IMR-90 (cell line): ENCODE measurements around the gene MYOM1. TPM values are rescaled to one million over a fixed set of nuclear protein-coding genes. Genes with fewer than 3 reads are reported as not detected.

ENCODE experiments used
- ATAC-seq: fragments of 200-7000 bp; cut with Tn5 transposase; 2 replicates; pipeline ENCODE4 v1.9.1; 2020; ENCODE audit warnings: low read depth, mild to moderate bottlenecking, moderate library complexity
- BruUV-seq: library from RNA; stranded (reverse); fragments of 400-500 nt; replicated peaks from 2 replicates; lab custom pipeline; 2021; lab: Mats Ljungman, UMichigan
- CTCF ChIA-PET: fragments of 300-600 bp; formaldehyde crosslinking; extraction: SDS; loops from one replicate; lab custom pipeline; 2021; ENCODE audit warnings: antibody characterized with exemption; lab: Yijun Ruan, JAX
- POLR2A ChIA-PET: fragments of 300-600 bp; sonication (Branson Sonifier 250); formaldehyde crosslinking; loops from one replicate; lab custom pipeline; 2022; ENCODE audit warnings: antibody characterized with exemption; ENCODE audit not compliant: unreplicated experiment; lab: Charles Lee
- DNase-seq: peaks from one replicate; pipeline ENCODE4 v3.0.0; 2013
- H2AFZ ChIP-seq: replicated peaks from 2 replicates; pipeline ENCODE3; 2013; ENCODE audit warnings: low read length, mild to moderate bottlenecking; ENCODE audit not compliant: poor library complexity
- H2AK5ac ChIP-seq: 2 replicates; pipeline ENCODE4 v1.6.1; 2013; ENCODE audit warnings: low read depth, low read length, inconsistent platforms
- H2AK9ac ChIP-seq: replicated peaks from 2 replicates; pipeline ENCODE3; 2013; ENCODE audit warnings: mild to moderate bottlenecking, low read depth, low read length, moderate library complexity; ENCODE audit not compliant: poor library complexity
- H2BK120ac ChIP-seq: 2 replicates; pipeline ENCODE4 v1.6.1; 2013; ENCODE audit warnings: low read depth, low read length, inconsistent platforms
- H2BK15ac ChIP-seq: 3 replicates; pipeline ENCODE4 v1.6.1; 2013; ENCODE audit warnings: low read depth, low read length, inconsistent platforms
- H2BK20ac ChIP-seq: 2 replicates; pipeline ENCODE4 v1.6.1; 2013; ENCODE audit warnings: low read depth, mild to moderate bottlenecking, inconsistent platforms, low read length, moderate library complexity
- H2BK5ac ChIP-seq: 2 replicates; pipeline ENCODE4 v1.6.1; 2013; ENCODE audit warnings: mild to moderate bottlenecking, low read depth, low read length, inconsistent platforms; ENCODE audit not compliant: poor library complexity, severe bottlenecking
- H3K14ac ChIP-seq: replicated peaks from 2 replicates; pipeline ENCODE4 v1.6.1; 2013; ENCODE audit warnings: low read depth, low read length, inconsistent platforms
- H3K18ac ChIP-seq: 2 replicates; pipeline ENCODE4 v1.6.1; 2013; ENCODE audit warnings: low read depth, low read length, control low read depth
- H3K23ac ChIP-seq: 2 replicates; pipeline ENCODE4 v1.6.1; 2013; ENCODE audit warnings: low read depth, low read length, inconsistent platforms
- H3K27ac ChIP-seq: 2 replicates; pipeline ENCODE4 v1.5.1; 2013; ENCODE audit warnings: mild to moderate bottlenecking, control low read depth, low read length; ENCODE audit not compliant: insufficient read depth
- H3K27me3 ChIP-seq: 2 replicates; pipeline ENCODE4 v1.6.1; 2013; ENCODE audit warnings: low read length; ENCODE audit not compliant: control insufficient read depth, insufficient read depth
- H3K36me3 ChIP-seq: 2 replicates; pipeline ENCODE4 v1.6.1; 2013; ENCODE audit warnings: low read length, mixed read lengths; ENCODE audit not compliant: control insufficient read depth, insufficient read depth
- H3K4ac ChIP-seq: 2 replicates; pipeline ENCODE4 v1.6.1; 2013; ENCODE audit warnings: low read depth, low read length, inconsistent platforms
- H3K4me1 ChIP-seq: 2 replicates; pipeline ENCODE4 v1.6.1; 2013; ENCODE audit warnings: low read length, mixed read lengths; ENCODE audit not compliant: control insufficient read depth, insufficient read depth
- H3K4me2 ChIP-seq: 2 replicates; pipeline ENCODE4 v1.6.1; 2013; ENCODE audit warnings: low read depth, mild to moderate bottlenecking, control low read depth, low read length, moderate library complexity
- H3K4me3 ChIP-seq: 2 replicates; pipeline ENCODE4 v1.5.1; 2013; ENCODE audit warnings: low read depth, mild to moderate bottlenecking, control low read depth, low read length, moderate library complexity; ENCODE audit not compliant: insufficient read depth
- H3K56ac ChIP-seq: 2 replicates; pipeline ENCODE4 v1.6.1; 2013; ENCODE audit warnings: low read length, inconsistent platforms; ENCODE audit not compliant: insufficient read depth; ENCODE audit errors: extremely low read depth
- H3K79me1 ChIP-seq, 2 experiments: 2 replicates each; pipeline ENCODE4 v1.6.1; 2013; ENCODE audit warnings: low read length in 2 of 2, inconsistent platforms in 1 of 2, low read depth in 1 of 2
- H3K9ac ChIP-seq: 2 replicates; pipeline ENCODE4 v1.6.1; 2013; ENCODE audit warnings: low read depth, low read length, control low read depth
- H3K9me1 ChIP-seq: 2 replicates; pipeline ENCODE4 v1.6.1; 2013; ENCODE audit warnings: low read length, inconsistent platforms; ENCODE audit not compliant: insufficient read depth
- H3K9me3 ChIP-seq: 2 replicates; pipeline ENCODE4 v1.6.1; 2013; ENCODE audit warnings: low read length; ENCODE audit not compliant: control insufficient read depth, insufficient read depth
- H4K20me1 ChIP-seq: 2 replicates; pipeline ENCODE4 v1.6.1; 2013; ENCODE audit warnings: low read length, inconsistent platforms; ENCODE audit not compliant: insufficient read depth
- H4K5ac ChIP-seq: 2 replicates; pipeline ENCODE4 v1.6.1; 2013; ENCODE audit warnings: mild to moderate bottlenecking, low read depth, low read length, control low read depth
- H4K8ac ChIP-seq, 2 experiments: 2 replicates each; pipeline ENCODE4 v1.6.1; 2013; ENCODE audit warnings: low read depth in 2 of 2, low read length in 2 of 2, control low read depth in 1 of 2, inconsistent platforms in 1 of 2
- H4K91ac ChIP-seq: 2 replicates; pipeline ENCODE4 v1.6.1; 2013; ENCODE audit warnings: low read depth, low read length, inconsistent platforms; ENCODE audit not compliant: insufficient read depth
- BHLHE40 ChIP-seq: fragments of 150-350 bp; IDR thresholded peaks from 2 replicates; pipeline ENCODE4 v1.6.1; 2016; ENCODE audit warnings: mild to moderate bottlenecking, low read depth, low read length
- CEBPB ChIP-seq: IDR thresholded peaks from 2 replicates; pipeline ENCODE4 v1.6.1; 2012; ENCODE audit warnings: low read depth, low read length, improper control_type of control experiment
- CHD1 ChIP-seq: IDR thresholded peaks from 2 replicates; pipeline ENCODE4 v1.6.1; 2012; ENCODE audit warnings: low read depth, low read length, improper control_type of control experiment
- FOS ChIP-seq: fragments of 150-350 bp; IDR thresholded peaks from 2 replicates; pipeline ENCODE4 v1.6.1; 2016; ENCODE audit warnings: low read depth, low read length
- MAFK ChIP-seq: IDR thresholded peaks from 2 replicates; pipeline ENCODE4 v1.6.1; 2012; ENCODE audit warnings: low read depth, low read length, improper control_type of control experiment
- MAZ ChIP-seq: IDR thresholded peaks from 2 replicates; pipeline ENCODE4 v1.6.1; 2012; ENCODE audit warnings: low read depth, mild to moderate bottlenecking, low read length, improper control_type of control experiment, moderate library complexity, borderline replicate concordance
- MXI1 ChIP-seq: IDR thresholded peaks from 2 replicates; pipeline ENCODE4 v1.6.1; 2012; ENCODE audit warnings: low read depth, mild to moderate bottlenecking, low read length, moderate library complexity, borderline replicate concordance
- NFE2L2 ChIP-seq: fragments of 150-350 bp; IDR thresholded peaks from 2 replicates; pipeline ENCODE4 v1.6.1; 2016; ENCODE audit warnings: low read depth, mild to moderate bottlenecking, low read length
- POLR2A ChIP-seq: IDR thresholded peaks from 2 replicates; pipeline ENCODE4 v1.6.1; 2012; ENCODE audit warnings: mild to moderate bottlenecking, low read depth, low read length
- RAD21 ChIP-seq: IDR thresholded peaks from 2 replicates; pipeline ENCODE4 v1.6.1; 2012; ENCODE audit warnings: low read length, improper control_type of control experiment
- RCOR1 ChIP-seq: IDR thresholded peaks from 2 replicates; pipeline ENCODE4 v1.6.1; 2012; ENCODE audit warnings: mild to moderate bottlenecking, low read length, improper control_type of control experiment; ENCODE audit not compliant: insufficient replicate concordance
- RFX5 ChIP-seq: IDR thresholded peaks from 2 replicates; pipeline ENCODE4 v1.8.0; 2012; ENCODE audit warnings: low read depth, mild to moderate bottlenecking, low read length, moderate library complexity
- SMC3 ChIP-seq: fragments of 150-350 bp; IDR thresholded peaks from 2 replicates; pipeline ENCODE4 v1.6.1; 2016; ENCODE audit warnings: low read depth, mild to moderate bottlenecking, antibody characterized with exemption, low read length, moderate library complexity
- WGBS, 2 experiments: methylation state at CpG; one replicate each; pipeline versions ENCODE4 v1.1.5 to v1.1.7; 2013; ENCODE audit warnings: missing lambda C conversion rate in 2 of 2; ENCODE audit not compliant: insufficient read length in 1 of 2; ENCODE audit errors: extremely low coverage in 2 of 2; 5-methylcytosine and 5-hydroxymethylcytosine counted together
- dilution Hi-C: fragments of 300-500 bp; cut with HindIII; formaldehyde crosslinking; loops from one replicate; pipeline ENCODE4 v1.14.3; 2018; ENCODE audit warnings: low sequenced_read_pairs; ENCODE audit not compliant: unreplicated experiment
- in situ Hi-C: fragments of 300-500 bp; cut with MboI; formaldehyde crosslinking; loops from 3 replicates; pipeline ENCODE4 v1.14.3; 2019; ENCODE audit warnings: low sequenced_read_pairs, inconsistent platforms, mixed read lengths
- intact Hi-C: fragments of 100-400 bp; cut with micrococcal nuclease; formaldehyde crosslinking; loops from 2 replicates; pipeline ENCODE4 v1.10.0; 2022
- polyA plus RNA-seq, 3 experiments: library from polyadenylated mRNA; depleted of rRNA; stranded (reverse); fragments of >200 nt; gene quantifications; 2 replicates each; pipeline ENCODE4 v1.2.3, GENCODE V29; 2012; ENCODE audit warnings: low replicate concordance in 1 of 3
- total RNA-seq: library from RNA; depleted of rRNA; stranded (reverse); fragments of >200 nt; gene quantifications from 2 replicates; pipeline ENCODE4 v1.2.3, GENCODE V29; 2012
- TF ChIP-seq, protein P1 (sequence below): fragments of 150-350 bp; IDR thresholded peaks from 2 replicates; pipeline ENCODE4 v1.6.1; 2016; ENCODE audit warnings: low read depth, mild to moderate bottlenecking, low read length, moderate library complexity, borderline replicate concordance
- TF ChIP-seq, protein P2 (sequence below): conservative IDR thresholded peaks from 2 replicates; pipeline ENCODE4 v1.5.1; 2012; ENCODE audit warnings: mild to moderate bottlenecking, low read depth, low read length, improper control_type of control experiment
- TF ChIP-seq, protein P3 (sequence below): fragments of 150-350 bp; IDR thresholded peaks from 2 replicates; pipeline ENCODE4 v1.6.1; 2017; ENCODE audit warnings: mild to moderate bottlenecking, antibody characterized with exemption, low read length, low read depth

Gene MYOM1
- total and polyA plus RNA-seq, 2 of the 4 experiments (the other 2 are of a cell fraction), result under 0.01 to 0.10 TPM

DNA sequence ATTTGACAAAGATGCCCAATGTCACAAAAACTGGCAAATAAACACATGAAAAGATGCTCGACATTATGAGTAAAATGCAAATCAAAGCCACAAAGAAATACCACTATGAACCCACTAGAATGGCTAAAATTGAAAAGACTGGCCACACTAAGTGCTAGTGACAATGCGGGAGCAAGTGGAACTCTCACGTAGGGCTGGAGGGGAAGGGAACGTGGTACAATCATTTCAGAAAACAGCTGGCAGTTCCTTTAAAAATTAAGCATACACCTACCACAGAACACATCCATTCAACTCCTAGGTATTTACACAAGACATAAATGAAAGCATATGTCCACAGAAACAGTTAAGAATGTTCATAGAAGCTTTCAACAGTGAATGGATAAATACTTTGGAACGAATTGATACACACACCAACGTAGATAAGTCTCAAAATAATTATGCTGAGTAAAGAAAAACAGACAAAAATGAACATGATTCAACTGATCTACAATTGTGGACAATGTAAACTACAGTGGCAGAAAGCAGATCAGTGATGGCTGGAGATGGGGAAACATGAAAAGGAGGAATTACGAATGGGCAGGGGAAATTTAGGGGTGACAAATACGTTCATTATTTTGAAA lies 71.7 kb downstream of the MYOM1 start:
- no peak overlapping the region for H2AK9ac ChIP-seq
- dilution Hi-C loops, result no loop called here
- no CpG with 5 or more reads among the region's 8 CpGs for whole genome bisulfite sequencing, 2 experiments
- DNase-seq (no peak), ATAC-seq (no peak)
- BruUV-seq, result no TSS peak
- no peak overlapping the region for H3K4me3 ChIP-seq
- no peaks in the 10 kb centered on the region; the same call in 1 of the 2 replicates for H3K27me3 ChIP-seq
- no peak overlapping the region for H2AK5ac ChIP-seq
- H4K8ac ChIP-seq, result no peak overlapping the region
- no peak overlapping the region for H4K91ac ChIP-seq
- H4K5ac ChIP-seq, result no peak overlapping the region
- ChIA-PET CTCF (interaction anchor here (0.6 kb wide), 1 partner anchor 141 kb away, joined by 5 read pairs; no protein-coding TSS in a partner anchor), POLR2A (no interaction called here)
- in situ Hi-C loops, result no loop called here
- H3K56ac ChIP-seq, result no peak overlapping the region
- no peak overlapping the region for H3K4ac ChIP-seq
- intact Hi-C loops, result no loop called here
- no peaks in the 10 kb centered on the region for H3K9me3 ChIP-seq
- no peak overlapping the region for H3K9ac ChIP-seq
- H2BK5ac ChIP-seq, result no peak overlapping the region
- H3K4me2 ChIP-seq, result no peak overlapping the region
- H2BK20ac ChIP-seq, result no peak overlapping the region
- no peaks in the 10 kb centered on the region for H3K79me1 ChIP-seq
- no peak overlapping the region for H3K27ac ChIP-seq
- H2BK120ac ChIP-seq, result no peak overlapping the region
- H3K4me1 ChIP-seq, result no peaks in the 10 kb centered on the region
- no peak overlapping the region for H3K18ac ChIP-seq
- no peak overlapping the region for H3K23ac ChIP-seq
- TF ChIP-seq, protein P1, sequence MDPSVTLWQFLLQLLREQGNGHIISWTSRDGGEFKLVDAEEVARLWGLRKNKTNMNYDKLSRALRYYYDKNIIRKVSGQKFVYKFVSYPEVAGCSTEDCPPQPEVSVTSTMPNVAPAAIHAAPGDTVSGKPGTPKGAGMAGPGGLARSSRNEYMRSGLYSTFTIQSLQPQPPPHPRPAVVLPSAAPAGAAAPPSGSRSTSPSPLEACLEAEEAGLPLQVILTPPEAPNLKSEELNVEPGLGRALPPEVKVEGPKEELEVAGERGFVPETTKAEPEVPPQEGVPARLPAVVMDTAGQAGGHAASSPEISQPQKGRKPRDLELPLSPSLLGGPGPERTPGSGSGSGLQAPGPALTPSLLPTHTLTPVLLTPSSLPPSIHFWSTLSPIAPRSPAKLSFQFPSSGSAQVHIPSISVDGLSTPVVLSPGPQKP, result no peak
- TF ChIP-seq POLR2A, result no peak
- TF ChIP-seq CHD1, result no peak
- no peak for TF ChIP-seq SMC3
- TF ChIP-seq RFX5, result no peak
- TF ChIP-seq MAZ, result no peak
- no peak for TF ChIP-seq RCOR1
- no peak for TF ChIP-seq MXI1
- no peak for TF ChIP-seq BHLHE40
- TF ChIP-seq CEBPB, result no peak
- TF ChIP-seq NFE2L2, result no peak
- TF ChIP-seq, protein P2, sequence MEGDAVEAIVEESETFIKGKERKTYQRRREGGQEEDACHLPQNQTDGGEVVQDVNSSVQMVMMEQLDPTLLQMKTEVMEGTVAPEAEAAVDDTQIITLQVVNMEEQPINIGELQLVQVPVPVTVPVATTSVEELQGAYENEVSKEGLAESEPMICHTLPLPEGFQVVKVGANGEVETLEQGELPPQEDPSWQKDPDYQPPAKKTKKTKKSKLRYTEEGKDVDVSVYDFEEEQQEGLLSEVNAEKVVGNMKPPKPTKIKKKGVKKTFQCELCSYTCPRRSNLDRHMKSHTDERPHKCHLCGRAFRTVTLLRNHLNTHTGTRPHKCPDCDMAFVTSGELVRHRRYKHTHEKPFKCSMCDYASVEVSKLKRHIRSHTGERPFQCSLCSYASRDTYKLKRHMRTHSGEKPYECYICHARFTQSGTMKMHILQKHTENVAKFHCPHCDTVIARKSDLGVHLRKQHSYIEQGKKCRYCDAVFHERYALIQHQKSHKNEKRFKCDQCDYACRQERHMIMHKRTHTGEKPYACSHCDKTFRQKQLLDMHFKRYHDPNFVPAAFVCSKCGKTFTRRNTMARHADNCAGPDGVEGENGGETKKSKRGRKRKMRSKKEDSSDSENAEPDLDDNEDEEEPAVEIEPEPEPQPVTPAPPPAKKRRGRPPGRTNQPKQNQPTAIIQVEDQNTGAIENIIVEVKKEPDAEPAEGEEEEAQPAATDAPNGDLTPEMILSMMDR, result no peak
- no peak for TF ChIP-seq RAD21
- no peak for TF ChIP-seq FOS
- no peak for TF ChIP-seq MAFK
- TF ChIP-seq, protein P3, sequence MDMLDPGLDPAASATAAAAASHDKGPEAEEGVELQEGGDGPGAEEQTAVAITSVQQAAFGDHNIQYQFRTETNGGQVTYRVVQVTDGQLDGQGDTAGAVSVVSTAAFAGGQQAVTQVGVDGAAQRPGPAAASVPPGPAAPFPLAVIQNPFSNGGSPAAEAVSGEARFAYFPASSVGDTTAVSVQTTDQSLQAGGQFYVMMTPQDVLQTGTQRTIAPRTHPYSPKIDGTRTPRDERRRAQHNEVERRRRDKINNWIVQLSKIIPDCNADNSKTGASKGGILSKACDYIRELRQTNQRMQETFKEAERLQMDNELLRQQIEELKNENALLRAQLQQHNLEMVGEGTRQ, result no peak
- no peaks in the 10 kb centered on the region for H3K36me3 ChIP-seq
- no peaks in the 10 kb centered on the region for H3K9me1 ChIP-seq
- no peak overlapping the region for H2BK15ac ChIP-seq
- no peaks in the 10 kb centered on the region for H4K20me1 ChIP-seq
- no peak overlapping the region for H3K14ac ChIP-seq
- no peak overlapping the region for H2AFZ ChIP-seq
